ENCODE results near the gene PRKAR2B. TPM values are rescaled to one million over a fixed set of nuclear protein-coding genes. Genes with fewer than 3 reads are reported as not detected.

PRKAR2B gene
- total RNA-seq, 1 donor from 2014 or later = 43.4 TPM

DNA sequence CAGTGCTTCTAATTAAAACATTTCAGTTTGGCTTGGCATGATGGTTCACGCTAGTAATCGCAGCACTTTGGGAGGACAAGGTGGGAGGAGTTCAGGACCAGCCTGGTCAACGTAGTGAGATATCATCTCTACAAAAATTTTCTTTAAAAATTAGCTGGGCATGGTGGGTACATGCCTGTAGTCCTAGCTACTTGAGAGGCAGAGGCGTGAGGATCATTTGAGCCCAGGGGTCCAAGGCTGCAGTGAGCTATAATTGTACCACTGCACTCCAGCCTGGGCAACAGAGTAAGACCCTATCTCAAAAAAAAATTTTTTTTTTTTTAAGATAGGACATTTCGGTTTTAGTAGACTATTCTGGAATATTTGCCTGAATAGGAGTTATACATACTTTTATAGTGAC lies 136.7 kb downstream of the PRKAR2B start:
- H3K9ac ChIP-seq = no peak overlapping the region
- Mint-ChIP-seq H3K27ac (no peak overlapping the region), H3K4me3 (no peak overlapping the region), H3K27me3 (ENCODE audit: insufficient read depth, low read depth) (peaks cover 2% of the 10 kb centered on the region), H3K36me3 (peaks cover 28% of the 10 kb centered on the region), H3K4me1 (no peaks in the 10 kb centered on the region), H3K9me3 (no peaks in the 10 kb centered on the region)
- H3K4me3 ChIP-seq = no peak overlapping the region
- H3K27ac ChIP-seq = no peak overlapping the region
- H3K9me3 ChIP-seq (ENCODE audit: low read depth) = no peaks in the 10 kb centered on the region
- no peak for DNase-seq (ENCODE audit: low spot score)
- peaks cover 27% of the 10 kb centered on the region for H4K20me1 ChIP-seq (ENCODE audit: low read depth)
- peaks cover 43% of the 10 kb centered on the region for H3K79me2 ChIP-seq (ENCODE audit: low read depth)
- no peak overlapping the region for H3K4me2 ChIP-seq
- peaks cover 20% of the 10 kb centered on the region for H3K36me3 ChIP-seq
- TF ChIP-seq EZH2phosphoT487 (IDR thresholded peaks at IDR 0.05) (no peak), CTCF (IDR thresholded peaks at IDR 0.05) (no peak), EZH2 (IDR thresholded peaks at IDR 0.05) (no peak)
- H3K4me1 ChIP-seq = no peaks in the 10 kb centered on the region
- no peak overlapping the region for H2AFZ ChIP-seq (replicated peaks)
- H3K27me3 ChIP-seq = no peaks in the 10 kb centered on the region
- no peaks in the 10 kb centered on the region for H3F3A ChIP-seq (ENCODE audit: low read depth)

DNA sequence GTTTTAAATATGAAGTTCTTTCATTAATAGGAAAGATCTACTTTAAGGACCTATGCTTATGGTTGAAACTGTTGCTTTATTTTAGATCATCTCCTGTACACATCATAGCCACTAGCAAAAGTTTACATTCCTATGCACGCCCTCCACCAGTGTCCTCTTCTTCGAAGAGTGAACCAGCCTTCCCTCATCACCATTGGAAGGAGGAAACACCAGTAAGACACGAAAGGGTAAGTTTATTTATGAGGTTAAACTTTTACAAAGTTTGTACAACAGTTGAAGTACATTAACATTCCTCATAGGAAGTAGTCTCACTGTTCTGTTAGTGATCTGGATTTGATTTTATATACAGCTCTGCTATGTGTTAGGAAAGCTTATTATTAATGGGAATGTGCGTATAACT lies 141.2 kb downstream of the PRKAR2B start:
- Histone ChIP-seq H3K9me3 (ENCODE audit: low read depth) (no peaks in the 10 kb centered on the region), H3K27me3 (no peaks in the 10 kb centered on the region), H3K4me3 (no peak overlapping the region), H3K4me2 (no peak overlapping the region), H3K9ac (no peak overlapping the region), H3K27ac (no peak overlapping the region), H2AFZ (replicated peaks) (no peak overlapping the region), H3K4me1 (no peaks in the 10 kb centered on the region), H3K79me2 (ENCODE audit: low read depth) (no peaks in the 10 kb centered on the region), H3F3A (ENCODE audit: low read depth) (no peaks in the 10 kb centered on the region), H4K20me1 (ENCODE audit: low read depth) (peaks cover 7% of the 10 kb centered on the region), H3K36me3 (peaks cover 26% of the 10 kb centered on the region)
- no peak overlapping the region for H3K4me3 Mint-ChIP-seq
- H3K27ac Mint-ChIP-seq = no peak overlapping the region
- peaks cover 48% of the 10 kb centered on the region for H3K36me3 Mint-ChIP-seq
- H3K9me3 Mint-ChIP-seq = no peaks in the 10 kb centered on the region
- no peaks in the 10 kb centered on the region for H3K27me3 Mint-ChIP-seq (ENCODE audit: insufficient read depth, low read depth)
- DNase-seq (ENCODE audit: low spot score) = no peak
- no peaks in the 10 kb centered on the region for H3K4me1 Mint-ChIP-seq
- no peak for TF ChIP-seq CTCF (IDR thresholded peaks at IDR 0.05)
- TF ChIP-seq EZH2 (IDR thresholded peaks at IDR 0.05) = no peak
- no peak for TF ChIP-seq EZH2phosphoT487 (IDR thresholded peaks at IDR 0.05)

DNA sequence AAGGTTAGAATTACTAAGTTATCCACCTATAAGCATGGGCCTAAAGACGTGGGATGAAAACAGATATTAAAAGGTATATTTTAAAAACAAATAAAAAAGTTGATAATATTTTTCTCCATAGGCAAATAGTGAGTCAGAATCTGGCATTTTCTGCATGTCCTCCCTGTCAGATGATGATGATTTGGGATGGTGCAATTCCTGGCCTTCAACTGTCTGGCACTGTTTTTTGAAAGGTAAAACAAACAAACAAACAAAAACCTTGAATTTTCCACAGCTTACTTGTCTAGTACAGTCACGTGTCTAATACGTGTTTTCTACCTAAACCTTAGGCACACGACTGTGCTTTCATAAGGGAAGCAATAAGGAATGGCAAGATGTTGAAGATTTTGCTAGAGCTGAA lies 141.7 kb downstream of the PRKAR2B start:
- no peaks in the 10 kb centered on the region for H3K9me3 Mint-ChIP-seq
- no peak overlapping the region for H3K9ac ChIP-seq
- H2AFZ ChIP-seq (replicated peaks) = no peak overlapping the region
- no peaks in the 10 kb centered on the region for H3K9me3 ChIP-seq (ENCODE audit: low read depth)
- no peak overlapping the region for H3K4me3 ChIP-seq
- H3K4me1 ChIP-seq = no peaks in the 10 kb centered on the region
- H4K20me1 ChIP-seq (ENCODE audit: low read depth) = peaks cover 7% of the 10 kb centered on the region
- H3F3A ChIP-seq (ENCODE audit: low read depth) = no peaks in the 10 kb centered on the region
- no peak overlapping the region for H3K27ac Mint-ChIP-seq
- H3K4me2 ChIP-seq = no peak overlapping the region
- no peak for TF ChIP-seq CTCF (IDR thresholded peaks at IDR 0.05)
- TF ChIP-seq EZH2 (IDR thresholded peaks at IDR 0.05) = no peak
- no peak for TF ChIP-seq EZH2phosphoT487 (IDR thresholded peaks at IDR 0.05)
- H3K79me2 ChIP-seq (ENCODE audit: low read depth) = no peaks in the 10 kb centered on the region
- H3K36me3 Mint-ChIP-seq = peaks cover 44% of the 10 kb centered on the region
- H3K27me3 ChIP-seq = no peaks in the 10 kb centered on the region
- H3K36me3 ChIP-seq = peaks cover 26% of the 10 kb centered on the region
- no peaks in the 10 kb centered on the region for H3K27me3 Mint-ChIP-seq (ENCODE audit: insufficient read depth, low read depth)
- no peak overlapping the region for H3K4me3 Mint-ChIP-seq
- DNase-seq (ENCODE audit: low spot score) = no peak
- no peaks in the 10 kb centered on the region for H3K4me1 Mint-ChIP-seq
- no peak overlapping the region for H3K27ac ChIP-seq

Measured in neural progenitor cell (in vitro differentiated cells).